HL-60/S4 treated with retinoic acid at 250 ng/mL for 4 days and 3 days (cell line): Measurements from ENCODE around the gene PRDM4.
"Not testable (repeated sequence)": the region's sequence is repeated elsewhere in the genome, so short reads cannot be mapped to it uniquely, and the experiment has no call there.

Experiments used
- in situ Hi-C: fragments of 300-500 bp; cut with MboI; formaldehyde crosslinking; loops from 2 replicates; pipeline ENCODE4 v1.7.0; 2022; ENCODE audit warnings: low sequenced_read_pairs

Gene PRDM4

GRCh38 chr12:107705522-107705921 is 55.4 kb downstream of the PRDM4 start:
- in situ Hi-C loops: not testable (repeated sequence)

DNA sequence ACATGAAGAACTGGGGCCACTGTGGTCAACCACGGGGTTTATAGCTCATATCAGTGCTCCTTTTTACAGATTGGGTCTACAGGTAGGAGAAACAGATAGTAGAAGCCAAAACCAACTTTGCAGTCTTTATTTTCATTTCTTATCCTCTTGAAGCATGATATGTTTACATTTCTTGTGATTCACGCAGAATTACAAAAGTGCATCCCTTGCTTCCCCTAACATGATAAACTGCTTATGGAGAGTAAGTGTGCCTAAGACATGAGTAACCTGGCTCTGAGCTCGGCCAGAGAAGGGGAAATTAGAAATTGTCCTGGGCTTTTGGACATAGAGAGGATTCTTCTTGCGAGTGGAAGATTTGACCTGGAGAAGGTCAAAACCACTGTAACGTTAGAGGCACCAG is 56.9 kb downstream of the PRDM4 start:
- in situ Hi-C loops: no loop called here

DNA sequence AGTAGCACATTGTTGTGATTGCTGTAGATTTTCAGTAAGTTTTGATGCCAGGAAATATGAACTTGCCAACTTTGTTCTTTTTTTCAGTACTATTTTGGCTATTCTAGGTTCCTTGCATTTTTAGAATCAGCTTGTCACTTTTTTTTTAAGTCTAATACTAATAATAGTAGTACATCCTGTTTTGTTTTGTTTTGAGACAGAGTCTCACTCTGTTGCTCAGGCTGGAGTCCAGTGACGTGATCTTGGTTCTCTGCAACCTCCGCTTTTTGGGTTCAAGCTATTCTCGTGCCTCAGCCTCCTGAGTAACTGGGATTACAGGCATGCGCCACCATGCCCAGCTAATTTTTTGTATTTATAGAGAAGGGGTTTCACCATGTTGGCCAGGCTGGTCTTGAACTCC is 58.8 kb downstream of the PRDM4 start:
- in situ Hi-C loops: no loop called here

DNA sequence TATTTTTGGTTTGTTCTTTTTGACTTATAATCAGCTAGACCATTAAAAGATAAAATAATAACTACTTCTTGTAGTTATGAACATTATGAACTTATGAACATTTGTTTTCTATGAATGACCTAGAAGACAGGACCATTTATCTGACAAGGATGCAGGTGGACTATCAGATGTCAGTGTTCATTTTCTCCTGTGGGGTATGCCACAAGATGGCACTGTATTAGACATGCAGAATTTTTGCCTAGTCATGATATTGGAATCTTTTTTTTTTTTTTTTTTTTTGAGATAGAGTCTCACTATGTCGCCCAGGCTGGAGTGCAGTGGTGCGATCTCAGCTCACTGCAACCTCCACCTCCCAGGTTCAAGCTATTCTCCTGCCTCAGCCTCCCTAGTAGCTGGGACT is 65.2 kb downstream of the PRDM4 start:
- in situ Hi-C loops: loop anchor here (10.0 to 25.0 kb wide), 2 partner anchors 189 to 817 kb away; partner anchors contain the start of gene FICD

GRCh38 chr12:107685360-107686248 is 75.3 kb downstream of the PRDM4 start, which contains the start of gene PWP1:
TSS of gene PWP1 (plus strand) at chr12:107685799. CDS start at chr12:107685900, 101 bp downstream.
- in situ Hi-C loops: loop anchor here (25.0 kb wide), 1 partner anchor 827 kb away; the partner anchor contains the start of gene FICD

- in situ Hi-C loops: loop anchor here (25.0 kb wide), 1 partner anchor 827 kb away; the partner anchor contains the start of gene FICD
Observed at GRCh38 chr12:107684990-107685359, 76.0 kb downstream of the PRDM4 start.

DNA sequence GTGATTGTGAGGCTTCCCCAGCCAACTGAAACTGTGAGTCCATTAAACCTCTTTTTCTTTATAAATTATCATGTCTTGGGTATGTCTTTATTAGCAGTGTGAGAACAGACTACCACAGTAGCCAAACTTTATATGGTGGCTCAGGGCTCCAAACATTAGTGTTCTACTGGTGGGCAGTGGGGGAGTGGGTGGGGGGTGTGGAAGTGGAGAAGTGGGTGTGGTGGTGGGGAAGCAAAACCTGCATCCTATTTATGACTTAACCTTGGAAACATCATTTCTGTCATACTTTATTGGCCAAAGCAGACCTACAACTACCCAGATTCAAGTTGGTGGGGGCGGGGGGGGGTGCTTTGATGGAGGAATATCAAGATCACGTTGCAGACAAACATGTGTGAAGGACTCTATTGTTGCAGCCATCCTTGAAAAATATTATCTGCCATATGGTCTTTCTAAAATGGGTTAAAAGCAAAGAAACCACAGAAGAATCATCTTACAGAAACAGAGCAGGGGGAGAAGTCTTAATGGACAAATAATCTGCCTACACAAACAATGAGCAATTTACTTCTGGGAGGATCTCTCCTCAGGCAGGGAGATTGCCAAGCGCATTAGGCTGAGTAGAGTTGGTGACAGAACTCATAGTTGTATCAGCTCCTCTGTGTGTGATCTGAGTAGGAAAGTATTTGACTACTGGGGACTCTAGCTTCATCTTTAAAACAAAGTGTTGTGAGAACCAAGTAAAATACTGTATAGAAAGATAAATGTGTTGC is 76.7 kb downstream of the PRDM4 start:
- in situ Hi-C loops: loop anchor here (25.0 kb wide), 1 partner anchor 828 kb away; the partner anchor contains the start of gene FICD
